Panc1 (cell line): Measurements from ENCODE around the gene LY86. TPM values are rescaled to one million over a fixed set of nuclear protein-coding genes. Genes with fewer than 3 reads are reported as not detected.

Source experiments
- ATAC-seq: fragments of 200-7000 bp; cut with Tn5 transposase; 2 replicates; pipeline ENCODE4 v1.9.1; 2020; ENCODE audit warnings: mild to moderate bottlenecking, moderate library complexity
- BruUV-seq: library from RNA; stranded (reverse); fragments of 400-500 nt; replicated peaks from 2 replicates; lab custom pipeline; 2021; lab: Mats Ljungman, UMichigan
- CTCF ChIA-PET: fragments of 300-600 bp; sonication (Branson Sonifier 250); formaldehyde crosslinking; loops from one replicate; lab custom pipeline; 2022; ENCODE audit warnings: antibody characterized with exemption; lab: Charles Lee
- POLR2A ChIA-PET: fragments of 300-600 bp; sonication (Branson Sonifier 250); formaldehyde crosslinking; loops from one replicate; lab custom pipeline; 2022; ENCODE audit warnings: antibody characterized with exemption; lab: Charles Lee
- DNase-seq: peaks from one replicate; pipeline ENCODE4 v3.0.0-alpha.2; 2010; ENCODE audit warnings: low read depth, low spot score
- H3K27ac ChIP-seq: 2 replicates; pipeline ENCODE4 v1.5.1; 2011; ENCODE audit warnings: mild to moderate bottlenecking, low read length, inconsistent platforms
- H3K27me3 ChIP-seq: fragments of 200-500 bp; sonication (Bioruptor generic); 2 replicates; pipeline ENCODE4 v1.6.0; 2014; ENCODE audit warnings: low read length, inconsistent platforms; ENCODE audit not compliant: control insufficient read depth, insufficient read depth
- H3K36me3 ChIP-seq: fragments of 200-500 bp; sonication (Bioruptor generic); 2 replicates; pipeline ENCODE4 v1.5.1; 2014; ENCODE audit warnings: inconsistent platforms, mild to moderate bottlenecking, low read length, moderate library complexity; ENCODE audit not compliant: control insufficient read depth, insufficient read depth
- H3K4me1 ChIP-seq: 2 replicates; pipeline ENCODE4 v1.5.1; 2011; ENCODE audit warnings: inconsistent platforms, mild to moderate bottlenecking, low read length, moderate library complexity; ENCODE audit not compliant: control insufficient read depth, insufficient read depth
- H3K4me3 ChIP-seq, 2 experiments: 2 replicates each; pipeline ENCODE4 v1.5.1; 2011 to 2012; ENCODE audit warnings: low read depth in 2 of 2, low read length in 2 of 2, mild to moderate bottlenecking in 2 of 2, inconsistent platforms in 1 of 2, moderate library complexity in 1 of 2
- H3K9me3 ChIP-seq: fragments of 200-500 bp; sonication (Bioruptor generic); 2 replicates; pipeline ENCODE4 v1.5.1; 2014; ENCODE audit warnings: low read depth, mild to moderate bottlenecking, inconsistent platforms, low read length, moderate library complexity; ENCODE audit not compliant: control insufficient read depth, insufficient read depth
- POLR2AphosphoS5 ChIP-seq: IDR thresholded peaks from 2 replicates; pipeline ENCODE4 v1.6.1; 2012; ENCODE audit warnings: mild to moderate bottlenecking, low read depth, low read length, moderate library complexity
- REST ChIP-seq, 2 experiments: IDR thresholded peaks; 2 replicates each; pipeline ENCODE4 v1.6.1; 2011 to 2012; ENCODE audit warnings: low read depth in 2 of 2, control low read depth in 1 of 2, low read length in 1 of 2, mild to moderate bottlenecking in 1 of 2, moderate library complexity in 1 of 2; ENCODE audit not compliant: insufficient read depth in 1 of 2
- SIN3A ChIP-seq: IDR thresholded peaks from 2 replicates; pipeline ENCODE4 v1.6.1; 2012; ENCODE audit warnings: low read depth, mild to moderate bottlenecking, low read length, moderate library complexity, borderline replicate concordance; ENCODE audit not compliant: insufficient read depth
- TCF7L2 ChIP-seq: IDR thresholded peaks from 2 replicates; pipeline ENCODE4 v1.6.1; 2011; ENCODE audit warnings: mild to moderate bottlenecking, low read depth, low read length, inconsistent platforms
- in situ Hi-C: cut with HindIII; loops from 2 replicates; pipeline ENCODE4 v1.10.0; 2016; ENCODE audit warnings: low sequenced_read_pairs, low pct_unique_long_range_greater_than_20kb
- intact Hi-C: fragments of 100-400 bp; cut with micrococcal nuclease; formaldehyde crosslinking; loops from one replicate; pipeline ENCODE4 v1.10.0; 2022; ENCODE audit not compliant: unreplicated experiment
- total RNA-seq: library from RNA; stranded (reverse); gene quantifications from one replicate; pipeline ENCODE4 v1.2.1, GENCODE V29; 2021; ENCODE audit not compliant: unreplicated experiment
- TF ChIP-seq, protein P1 (sequence below): fragments of 450-650 bp; IDR thresholded peaks from 2 replicates; pipeline ENCODE4 v1.5.1; 2017; ENCODE audit warnings: mild to moderate bottlenecking

Gene LY86
- total RNA-seq, 1 experiment from 2014 or later: not detected

- Histone ChIP-seq H3K4me3 (no peak overlapping the region), H3K36me3 (no peaks in the 10 kb centered on the region), H3K27ac (no peak overlapping the region), H3K4me1 (no peaks in the 10 kb centered on the region), H3K27me3 (peaks cover 9% of the 10 kb centered on the region), H3K9me3 (no peaks in the 10 kb centered on the region)
- ChIA-PET POLR2A (no interaction called here), CTCF (no interaction called here)
- in situ Hi-C loops (no loop called here), intact Hi-C loops (no loop called here)
- TF ChIP-seq SIN3A (no peak), REST (IDR thresholded peaks at IDR 0.05; ENCODE audit: insufficient read depth in 1 of 2, low read depth in 2 of 2, low read length in 1 of 2) (no peak), POLR2AphosphoS5 (no peak)
- no TSS peak for BruUV-seq
- DNase-seq: no peak
- ATAC-seq: no peak
Measured at GRCh38 chr6:6569811-6570164, 18.7 kb upstream of the LY86 start.

- Histone ChIP-seq H3K4me1 (no peaks in the 10 kb centered on the region), H3K27me3 (peaks cover 11% of the 10 kb centered on the region), H3K27ac (no peak overlapping the region), H3K4me3 (no peak overlapping the region), H3K36me3 (no peaks in the 10 kb centered on the region), H3K9me3 (0 out of 2 replicates have a peak, but pooled peaks cover 1% of the 10 kb centered on the region)
- no TSS peak for BruUV-seq
- TF ChIP-seq, protein P1, sequence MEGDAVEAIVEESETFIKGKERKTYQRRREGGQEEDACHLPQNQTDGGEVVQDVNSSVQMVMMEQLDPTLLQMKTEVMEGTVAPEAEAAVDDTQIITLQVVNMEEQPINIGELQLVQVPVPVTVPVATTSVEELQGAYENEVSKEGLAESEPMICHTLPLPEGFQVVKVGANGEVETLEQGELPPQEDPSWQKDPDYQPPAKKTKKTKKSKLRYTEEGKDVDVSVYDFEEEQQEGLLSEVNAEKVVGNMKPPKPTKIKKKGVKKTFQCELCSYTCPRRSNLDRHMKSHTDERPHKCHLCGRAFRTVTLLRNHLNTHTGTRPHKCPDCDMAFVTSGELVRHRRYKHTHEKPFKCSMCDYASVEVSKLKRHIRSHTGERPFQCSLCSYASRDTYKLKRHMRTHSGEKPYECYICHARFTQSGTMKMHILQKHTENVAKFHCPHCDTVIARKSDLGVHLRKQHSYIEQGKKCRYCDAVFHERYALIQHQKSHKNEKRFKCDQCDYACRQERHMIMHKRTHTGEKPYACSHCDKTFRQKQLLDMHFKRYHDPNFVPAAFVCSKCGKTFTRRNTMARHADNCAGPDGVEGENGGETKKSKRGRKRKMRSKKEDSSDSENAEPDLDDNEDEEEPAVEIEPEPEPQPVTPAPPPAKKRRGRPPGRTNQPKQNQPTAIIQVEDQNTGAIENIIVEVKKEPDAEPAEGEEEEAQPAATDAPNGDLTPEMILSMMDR: no peak
- no peak for TF ChIP-seq TCF7L2
- no peak for TF ChIP-seq SIN3A
- TF ChIP-seq POLR2AphosphoS5: no peak
- TF ChIP-seq REST (IDR thresholded peaks at IDR 0.05; ENCODE audit: insufficient read depth in 1 of 2, low read depth in 2 of 2, low read length in 1 of 2): no peak
- DNase-seq (no peak), ATAC-seq (no peak)
- CTCF ChIA-PET: no interaction called here
- in situ Hi-C loops (no loop called here), intact Hi-C loops (no loop called here)
- POLR2A ChIA-PET: no interaction called here
Measured at GRCh38 chr6:6570929-6571671, 17.4 kb upstream of the LY86 start.
